HUDEP-2 (cell line): ENCODE data around the gene ZFYVE26.
"Not testable (repeated sequence)": the region's sequence is repeated elsewhere in the genome, so short reads cannot be mapped to it uniquely, and the experiment has no call there.

Experiments
- DNase-seq, 76 experiments: peaks; one replicate each; lab custom pipeline; 2025; ENCODE audit not compliant: unreplicated experiment in 76 of 76; lab: John Stamatoyannopoulos, UW

ZFYVE26 gene

DNA sequence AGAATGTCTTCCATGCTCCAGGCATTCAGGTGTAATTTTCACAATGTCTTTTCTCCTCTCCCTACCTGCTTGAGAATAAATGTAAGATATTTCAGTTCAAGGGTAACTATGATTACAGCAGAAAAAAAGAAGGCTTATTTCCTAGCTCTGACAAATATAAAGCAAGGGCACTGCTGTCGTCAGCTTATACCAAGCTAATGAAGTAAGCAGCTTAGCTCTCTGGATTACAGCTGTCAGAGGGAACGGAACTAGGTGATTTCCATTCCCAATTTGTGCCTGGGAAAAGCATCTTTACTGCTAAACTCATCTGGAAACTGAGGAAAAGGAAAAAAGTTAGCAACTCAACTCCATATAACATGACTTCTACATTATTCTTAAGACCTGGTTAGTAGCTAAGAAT is 56.5 kb downstream of the ZFYVE26 start:
- no peak for DNase-seq

DNA sequence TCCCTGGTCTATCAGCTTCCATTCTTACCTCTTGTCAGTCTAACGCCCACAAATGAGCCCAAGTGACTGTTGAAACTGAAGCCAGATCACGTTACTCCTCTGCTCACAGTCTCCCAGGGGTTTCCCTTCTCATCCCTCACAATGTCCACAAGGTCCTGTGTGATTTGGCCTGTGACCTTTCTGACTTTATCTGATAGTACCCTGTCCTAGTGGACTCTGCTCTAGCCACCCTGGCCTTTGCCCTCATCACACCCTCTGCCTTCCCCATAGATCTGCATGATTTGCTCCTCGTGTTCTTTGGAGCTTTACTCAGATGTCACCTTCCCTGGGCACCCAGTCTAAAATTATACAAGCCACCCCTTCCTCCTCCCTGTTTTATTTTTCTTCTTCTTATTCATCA is 59.2 kb downstream of the ZFYVE26 start:
- DNase-seq = no peak

DNA sequence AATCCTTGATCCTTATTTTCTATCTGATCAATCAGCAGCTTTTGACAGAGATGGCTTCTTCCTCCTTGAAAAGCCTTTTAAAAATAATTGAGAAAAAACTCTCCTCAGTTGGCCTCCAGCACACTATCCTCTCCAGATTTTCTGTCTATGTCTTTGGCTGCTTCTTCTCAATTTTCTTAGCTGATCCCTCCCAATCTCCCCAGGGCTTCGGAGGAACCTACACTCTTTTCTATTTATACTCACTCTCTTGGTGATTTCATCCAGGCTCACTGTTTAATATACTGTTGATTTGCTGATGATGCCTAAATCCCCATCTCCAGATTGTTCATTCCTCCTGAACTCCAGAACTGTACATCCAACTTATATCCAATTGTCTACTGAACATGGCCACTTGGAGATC is 59.9 kb downstream of the ZFYVE26 start:
- DNase-seq = no peak

DNA sequence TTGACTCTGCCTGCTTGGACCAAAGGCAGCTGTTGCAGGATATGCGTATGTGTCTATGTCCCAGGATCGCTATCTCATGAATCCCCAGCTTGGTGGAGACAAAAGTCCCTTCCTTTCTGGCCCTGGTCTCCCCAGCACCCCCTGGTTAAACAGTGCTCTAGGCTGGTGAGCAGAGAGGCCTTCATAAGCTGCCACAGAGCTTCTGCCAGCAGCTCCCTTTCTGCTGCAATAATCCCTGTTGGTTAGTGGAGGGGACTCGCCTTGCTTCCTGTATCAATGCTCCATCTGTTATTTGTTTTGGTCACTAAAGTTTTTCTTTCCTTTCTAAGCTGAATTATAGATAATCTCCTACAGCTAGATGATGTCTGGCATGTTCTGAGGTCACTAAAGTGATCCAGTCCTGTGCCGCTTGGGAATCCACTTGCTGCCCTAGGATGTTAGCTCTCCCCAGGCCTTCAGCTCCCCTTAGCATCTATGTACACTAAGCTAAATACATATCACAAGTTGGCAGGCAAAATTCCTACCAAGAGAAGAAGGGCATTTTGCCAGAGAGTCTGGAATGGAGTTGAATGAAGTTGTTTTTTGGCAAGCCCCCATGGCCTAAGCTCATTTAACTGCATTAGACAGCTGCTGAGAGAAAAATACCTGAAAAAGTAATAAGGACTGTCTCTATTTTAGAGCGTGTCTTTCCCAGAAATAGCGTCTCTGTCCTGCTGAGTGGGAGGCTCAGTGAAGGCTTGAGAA is 66.9 kb downstream of the ZFYVE26 start:
- no peak for DNase-seq

DNA sequence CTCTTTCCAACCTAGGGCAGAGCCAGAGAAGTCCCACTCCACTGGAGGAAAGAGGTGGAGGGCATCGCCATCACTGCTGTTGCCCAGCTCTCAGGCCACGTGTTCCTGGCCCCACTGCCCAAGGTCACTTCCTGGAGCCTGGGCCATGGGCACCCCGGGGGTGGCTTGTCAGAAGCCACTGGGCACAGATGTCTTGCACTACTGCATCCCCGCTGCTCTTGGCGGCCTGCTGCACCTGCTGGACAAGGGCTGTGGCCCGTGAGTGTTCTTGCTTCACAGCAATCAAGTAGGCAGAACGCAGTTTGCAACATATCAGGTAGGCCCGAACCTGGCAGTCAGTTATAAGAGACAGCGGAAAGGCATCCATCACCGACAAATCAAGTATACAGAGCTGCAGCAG is 68.1 kb downstream of the ZFYVE26 start:
- no peak for DNase-seq

DNA sequence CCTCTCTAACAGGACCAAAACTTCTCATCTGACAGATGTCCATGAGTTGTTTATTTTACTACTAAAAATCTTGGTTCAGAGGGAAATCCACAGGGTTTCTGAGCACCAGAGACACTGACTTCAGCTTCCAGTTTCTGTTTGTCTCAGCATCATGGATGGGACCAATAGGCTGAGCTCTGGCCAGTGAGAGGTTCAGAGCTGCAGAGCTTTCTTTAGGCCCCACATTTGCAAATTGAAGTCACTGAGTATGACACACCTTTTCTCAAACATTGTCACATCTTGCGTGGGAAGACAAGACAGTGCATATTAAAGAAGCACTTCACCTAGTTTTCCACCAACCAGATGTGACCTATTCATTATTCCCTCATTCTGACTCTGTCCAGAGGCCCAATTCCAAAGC is 69.5 kb downstream of the ZFYVE26 start:
- no peak for DNase-seq

DNA sequence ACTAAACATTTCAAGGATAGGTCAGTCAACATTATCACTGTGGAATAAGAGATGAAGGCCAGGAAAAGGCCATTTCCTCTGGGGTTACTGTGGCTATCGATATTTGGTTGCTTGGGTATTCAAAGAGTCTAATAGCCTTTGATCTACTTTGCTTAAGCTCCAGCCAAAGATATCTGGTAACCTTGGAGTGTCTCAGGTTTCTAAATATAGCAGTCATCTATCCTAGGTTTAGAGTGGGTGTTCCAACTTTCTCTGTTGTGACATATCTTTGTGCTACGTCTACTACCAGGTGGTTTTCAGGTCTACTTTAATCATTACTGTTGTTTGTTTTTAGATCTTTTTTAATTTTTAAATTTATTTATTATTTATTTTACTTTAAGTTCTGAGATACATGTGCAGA is 72.3 kb downstream of the ZFYVE26 start:
- DNase-seq = no peak

DNA sequence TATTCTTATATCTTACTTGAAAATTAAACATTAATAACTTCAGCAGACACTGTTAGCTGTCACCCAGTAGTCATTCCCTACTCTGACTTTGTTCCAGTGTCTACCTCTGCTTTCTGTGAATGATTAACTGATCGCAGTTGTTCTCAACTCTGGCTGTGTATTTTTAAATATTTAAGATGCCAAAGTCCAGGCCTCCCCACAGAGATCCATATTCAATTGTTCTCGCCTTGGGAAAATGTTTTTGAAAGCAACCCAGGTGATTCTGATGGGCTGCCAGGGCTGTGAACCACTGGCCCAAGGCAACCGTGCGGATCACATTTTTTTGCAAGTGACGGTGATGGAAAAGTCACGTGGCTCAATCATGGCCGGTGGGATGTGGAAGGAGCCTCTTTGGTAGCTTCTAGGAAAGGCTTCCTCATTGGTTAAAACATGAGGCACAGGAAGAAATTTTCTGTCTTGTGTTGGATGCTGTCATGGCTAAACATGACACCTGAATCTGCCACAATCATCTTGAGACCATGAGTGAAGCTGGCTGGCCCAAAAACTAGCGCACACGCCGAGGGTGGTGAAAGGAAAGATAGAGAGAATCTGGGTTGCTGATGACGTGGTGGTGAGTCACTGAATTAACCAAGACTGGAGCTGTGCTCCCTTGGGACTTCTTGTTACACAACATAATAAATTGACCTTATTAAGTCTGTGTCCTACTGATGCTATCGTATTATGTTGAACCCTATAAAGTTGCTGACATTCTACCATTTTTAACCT is 77.5 kb downstream of the ZFYVE26 start:
- DNase-seq = no peak

DNA sequence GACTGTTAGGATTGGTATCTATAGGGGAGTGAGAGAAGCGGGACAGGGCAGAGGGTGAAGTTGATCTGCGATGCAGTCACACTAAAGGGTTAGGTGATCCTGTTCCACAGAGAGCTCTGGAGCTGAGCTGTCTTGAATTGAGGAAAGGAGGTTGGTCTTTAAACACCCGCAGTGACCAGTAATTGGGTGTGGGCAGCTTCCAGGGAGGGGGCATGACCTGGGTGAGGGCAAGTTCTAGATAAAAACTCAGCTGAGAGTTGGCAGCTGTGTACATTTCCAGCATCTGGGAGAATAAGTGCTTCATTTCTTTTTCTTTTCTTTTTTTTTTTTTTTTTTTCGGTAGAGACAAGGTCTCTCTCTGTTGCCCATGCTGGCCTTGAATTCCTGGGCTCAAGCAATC is 79.6 kb downstream of the ZFYVE26 start:
- peak in 4 of 76 experiments; percentile 4 to 18 (median 10) for DNase-seq

DNA sequence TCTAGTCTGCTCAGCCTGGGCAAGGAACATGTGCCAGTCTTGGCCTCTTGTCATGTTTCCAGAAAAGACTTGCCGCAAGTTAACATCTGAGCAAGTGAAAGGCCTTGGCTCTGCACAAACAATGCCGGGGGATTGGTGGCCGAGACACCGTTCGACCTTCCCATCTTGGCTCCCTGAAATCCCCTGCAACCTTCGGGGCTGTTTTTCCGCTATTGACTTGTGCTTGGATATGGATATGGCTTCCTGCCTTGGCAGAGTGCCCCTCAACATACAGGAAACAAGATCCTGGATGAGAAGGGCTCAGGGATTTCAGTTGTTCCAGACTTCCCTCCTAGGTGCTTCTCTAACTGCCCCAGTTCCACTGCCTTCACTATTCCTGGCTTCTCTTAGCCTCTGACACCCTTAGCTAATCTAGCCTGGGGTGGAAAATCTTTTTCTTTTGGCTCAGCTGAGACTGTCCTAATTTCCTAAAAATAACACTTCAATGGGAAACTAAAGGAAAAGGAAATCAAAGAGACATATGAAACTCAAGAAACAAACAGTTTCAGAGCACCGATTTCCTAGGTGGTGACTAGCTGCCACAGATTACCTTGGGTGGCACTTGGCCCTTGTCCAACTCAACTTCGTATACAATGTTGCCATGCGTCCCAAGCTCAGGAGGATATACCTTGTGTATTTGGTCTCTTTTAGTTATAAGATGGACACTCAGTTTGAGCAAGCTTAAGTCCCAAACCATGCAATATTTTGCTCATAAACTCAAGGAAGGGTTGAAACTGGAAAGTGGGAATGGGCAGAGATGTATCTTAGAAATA is 80.8 kb downstream of the ZFYVE26 start:
- no peak for DNase-seq

DNA sequence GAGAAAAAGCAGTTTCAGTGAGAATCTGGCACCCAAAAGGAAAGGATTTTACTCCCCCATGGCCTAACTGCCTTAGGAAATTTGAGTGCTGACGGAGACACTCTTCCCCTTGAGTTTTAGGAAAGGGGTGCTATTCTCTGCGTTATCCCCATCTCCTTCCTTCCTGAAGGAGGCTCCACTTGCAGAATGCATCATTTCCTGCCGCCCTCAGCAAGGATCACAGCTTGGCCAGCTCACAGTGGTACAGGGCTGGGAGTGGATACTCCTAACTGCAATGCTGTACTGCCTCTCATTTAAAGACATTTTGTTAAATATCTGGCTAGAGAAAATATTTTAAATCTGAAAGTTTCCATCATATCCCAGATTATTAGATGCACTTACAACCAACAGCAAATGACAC is 81.7 kb downstream of the ZFYVE26 start:
- no peak for DNase-seq

DNA sequence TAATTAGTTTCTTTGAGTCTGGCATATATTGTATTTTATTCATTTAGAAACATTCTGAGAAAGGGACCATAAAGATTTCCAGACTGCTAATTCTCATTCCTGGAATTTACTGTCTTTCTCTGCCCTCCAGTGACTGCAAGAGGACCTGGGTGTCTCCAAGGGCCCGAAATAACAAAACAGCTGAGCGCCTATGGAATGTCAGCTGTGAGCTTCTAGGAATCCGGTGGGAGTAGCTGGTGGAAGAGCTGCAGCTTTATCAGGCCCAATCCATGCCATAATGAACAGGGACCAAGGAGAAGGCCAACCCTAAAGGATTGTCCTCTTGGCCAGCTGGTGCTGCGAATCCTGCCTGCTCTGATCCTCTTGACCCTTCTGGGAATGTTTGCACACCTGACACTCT is 82.8 kb downstream of the ZFYVE26 start:
- no peak for DNase-seq

DNA sequence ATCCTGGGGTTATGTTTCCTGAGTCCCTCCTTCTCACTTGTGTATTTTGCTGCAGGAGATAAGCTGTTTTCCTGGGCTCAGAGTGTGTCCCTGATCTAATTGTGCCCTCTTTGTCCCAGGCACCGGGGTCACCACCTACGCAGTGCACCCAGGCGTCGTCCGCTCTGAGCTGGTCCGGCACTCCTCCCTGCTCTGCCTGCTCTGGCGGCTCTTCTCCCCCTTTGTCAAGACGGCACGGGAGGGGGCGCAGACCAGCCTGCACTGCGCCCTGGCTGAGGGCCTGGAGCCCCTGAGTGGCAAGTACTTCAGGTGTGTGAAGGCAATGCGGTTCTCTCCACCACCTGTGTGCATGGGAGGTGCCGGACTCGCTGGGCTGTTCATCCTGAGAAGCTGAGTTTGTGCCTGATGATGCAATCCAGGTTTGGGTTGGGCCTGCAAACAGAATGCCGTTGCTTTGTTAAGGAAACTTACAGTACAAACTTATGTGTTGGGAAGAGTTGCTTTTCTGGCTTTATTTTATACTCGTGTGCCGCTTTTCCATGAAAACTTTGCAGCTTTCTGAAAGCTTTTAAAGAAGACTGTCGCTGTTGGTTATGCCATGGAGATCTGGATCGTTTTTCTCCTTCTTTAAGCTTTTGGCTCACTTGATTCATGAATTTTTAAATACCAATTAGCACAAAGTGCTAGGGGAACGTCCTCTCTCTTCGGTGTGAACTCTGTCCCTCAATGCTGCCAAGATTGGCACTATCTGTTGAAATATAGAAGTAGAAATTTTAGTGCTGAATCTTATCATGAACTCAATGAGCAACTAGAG is 87.1 kb downstream of the ZFYVE26 start:
- no peak for DNase-seq

DNA sequence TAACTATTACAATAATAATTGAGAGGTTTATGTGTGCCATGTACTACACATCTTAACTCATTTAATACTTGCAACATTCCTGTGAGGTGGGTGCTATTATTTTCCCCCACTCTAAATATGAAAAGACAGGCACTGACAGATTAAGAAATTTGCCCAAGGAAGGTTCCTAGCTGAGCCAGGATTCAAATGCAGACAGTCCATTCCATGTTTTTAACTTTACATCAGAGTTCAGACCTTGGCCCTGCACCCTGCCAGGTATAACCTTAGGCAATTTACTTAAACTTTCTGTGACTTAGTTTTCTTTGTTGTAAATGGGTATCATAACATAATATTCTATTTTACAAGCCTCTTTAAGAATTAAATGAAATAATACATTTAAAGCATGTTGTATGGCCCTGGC is 88.1 kb downstream of the ZFYVE26 start:
- DNase-seq = no peak

DNA sequence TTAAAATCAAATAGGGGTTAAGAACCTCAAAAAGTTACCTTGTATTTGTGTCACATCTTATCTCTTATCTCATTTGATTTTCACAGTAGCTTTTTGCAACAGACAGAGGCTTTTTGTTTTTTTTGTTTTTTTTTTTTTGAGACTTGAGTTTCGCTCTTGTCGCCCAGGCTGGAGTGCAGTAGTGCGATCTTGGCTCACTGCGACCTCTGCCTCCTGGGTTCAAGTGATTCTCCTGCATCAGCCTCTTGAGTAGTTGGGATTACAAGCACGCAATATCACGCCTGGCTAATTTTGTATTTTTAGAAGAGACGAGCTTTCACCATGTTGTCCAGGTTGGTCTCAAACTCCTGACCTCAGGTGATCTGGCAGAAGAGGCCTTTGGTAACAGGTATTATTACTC is 89.0 kb downstream of the ZFYVE26 start:
- no peak for DNase-seq

DNA sequence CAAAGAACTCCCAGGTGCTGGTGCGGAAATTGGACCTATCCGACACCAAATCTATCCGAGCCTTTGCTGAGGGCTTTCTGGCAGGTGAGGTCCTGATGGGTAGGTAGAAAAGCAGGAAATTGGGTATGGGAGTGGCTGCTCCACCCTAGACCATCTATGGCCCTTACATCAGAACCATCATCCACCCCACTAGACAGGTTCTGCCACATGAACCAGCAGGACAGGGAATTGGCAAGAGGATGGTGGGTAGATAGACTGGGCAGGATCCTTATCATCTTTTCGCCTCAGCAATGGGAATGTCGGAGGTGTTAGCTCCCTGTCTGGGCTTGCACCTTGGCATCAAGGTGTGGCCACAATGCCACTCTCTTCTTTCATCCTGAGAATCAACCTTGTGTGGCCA is 91.2 kb downstream of the ZFYVE26 start:
- no peak for DNase-seq

DNA sequence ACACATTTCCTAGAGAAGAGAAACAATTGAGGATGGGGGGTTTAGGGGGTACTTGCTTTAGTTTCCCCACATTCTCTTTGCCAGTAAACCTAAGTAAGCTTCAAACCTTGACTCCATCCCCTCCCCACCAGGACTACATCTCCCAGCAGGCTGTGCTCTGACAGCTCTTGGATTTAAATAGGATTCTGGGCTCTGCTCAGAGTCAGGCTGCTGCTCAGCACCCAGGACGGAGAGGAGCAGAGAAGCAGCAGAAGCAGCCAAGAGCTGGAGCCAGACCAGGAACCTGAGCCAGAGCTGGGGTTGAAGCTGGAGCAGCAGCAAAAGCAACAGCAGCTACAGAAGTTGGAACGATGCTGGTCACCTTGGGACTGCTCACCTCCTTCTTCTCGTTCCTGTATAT is 94.1 kb downstream of the ZFYVE26 start:
- DNase-seq = no peak

DNA sequence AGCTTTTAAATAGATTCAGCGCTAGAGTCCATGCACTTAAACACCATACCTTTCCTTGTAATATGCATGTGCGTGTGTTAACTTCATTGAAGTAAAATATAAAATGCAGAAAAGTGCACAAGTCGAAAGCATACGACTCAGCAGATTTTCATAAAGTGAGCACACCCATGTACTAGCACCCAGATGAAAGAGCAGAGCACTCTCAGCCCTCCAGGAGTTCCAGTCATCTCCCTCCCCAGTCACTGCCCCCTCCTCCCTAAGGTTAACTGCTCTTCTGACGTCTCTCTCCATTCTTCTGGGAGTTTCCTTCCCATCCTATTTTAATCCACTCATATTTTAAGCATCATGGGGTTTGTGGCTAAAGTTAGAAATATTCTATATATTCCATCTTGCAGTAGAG is 94.5 kb downstream of the ZFYVE26 start:
- DNase-seq = no peak

DNA sequence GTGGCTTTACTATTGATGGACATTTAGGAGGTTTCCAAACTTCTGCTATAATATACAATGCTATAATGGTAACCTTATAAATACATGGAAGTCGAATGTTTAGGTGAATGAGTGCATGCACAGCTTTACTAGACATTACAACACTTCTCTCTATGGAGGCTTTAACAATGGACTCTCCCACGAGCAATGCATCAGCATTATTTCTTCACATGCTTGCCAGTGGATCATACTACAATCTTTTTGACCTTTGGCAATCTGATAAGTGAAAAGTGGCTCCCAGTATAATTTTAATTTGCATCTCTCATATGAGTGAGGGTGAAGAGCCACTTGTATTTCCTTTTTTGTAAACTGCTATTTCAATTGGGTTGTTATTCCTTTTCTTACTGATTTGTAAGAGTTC is 96.5 kb downstream of the ZFYVE26 start:
- no peak for DNase-seq

DNA sequence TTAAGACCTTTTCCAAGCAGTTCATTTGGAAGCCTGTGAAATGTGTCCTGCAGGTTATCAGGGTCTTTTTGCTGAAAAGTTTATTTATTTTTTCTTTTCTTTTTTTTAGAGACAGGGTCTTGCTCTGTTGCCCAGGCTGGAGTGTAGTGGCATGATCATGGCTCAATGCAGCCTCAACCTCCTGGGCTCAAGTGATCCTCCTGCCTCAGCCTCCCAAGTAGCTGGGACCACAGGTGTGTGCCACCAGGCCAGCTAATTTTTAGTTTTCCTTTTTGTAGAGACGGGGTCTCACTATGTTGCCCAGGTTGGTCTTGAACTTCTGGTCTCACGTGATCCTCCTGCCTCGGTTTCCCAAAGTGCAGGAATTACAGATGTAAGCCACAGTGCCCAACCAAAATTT is 97.0 kb downstream of the ZFYVE26 start:
- not testable (repeated sequence) for DNase-seq

DNA sequence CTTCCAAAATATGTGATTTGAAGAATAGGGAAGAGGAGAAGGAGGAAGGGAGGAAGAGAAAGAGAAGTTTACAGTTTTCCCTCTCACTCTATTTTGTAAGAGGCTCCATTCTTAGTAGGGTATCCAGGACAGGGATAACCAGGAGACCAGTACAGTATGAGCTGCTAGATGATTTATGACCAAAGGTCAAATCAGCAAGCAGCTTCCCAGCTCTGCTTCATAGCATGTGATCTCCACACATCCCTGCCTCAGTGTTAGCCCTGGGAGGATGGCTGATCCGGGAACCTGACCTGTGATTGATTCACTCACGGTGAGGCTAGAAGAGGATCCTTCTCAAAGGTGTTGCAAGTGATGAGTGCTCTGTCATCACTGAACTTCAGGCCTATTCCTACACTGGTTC is 98.1 kb downstream of the ZFYVE26 start:
- DNase-seq = no peak
